Measurements from ENCODE around the gene PDE6C. TPM values are rescaled to one million over a fixed set of nuclear protein-coding genes. Genes with fewer than 3 reads are reported as not detected.

PDE6C gene
- total and polyA plus RNA-seq, 2 of the 4 experiments (the other 2 are of a cell fraction): not detected

- Histone ChIP-seq H3K14ac (replicated peaks; ENCODE audit: low read depth, low read length) (no peak overlapping the region), H3K4me1 (ENCODE audit: control insufficient read depth, insufficient read depth, low read length) (no peaks in the 10 kb centered on the region), H3K23ac (ENCODE audit: low read depth, low read length) (no peak overlapping the region), H2BK5ac (ENCODE audit: low read depth, low read length, poor library complexity, severe bottlenecking) (no peak overlapping the region), H4K5ac (ENCODE audit: low read depth, low read length) (no peak overlapping the region), H3K4ac (ENCODE audit: low read depth, low read length) (no peak overlapping the region), H3K9ac (ENCODE audit: low read depth, low read length) (no peak overlapping the region), H3K56ac (ENCODE audit: extremely low read depth, insufficient read depth, low read length) (no peak overlapping the region), H3K36me3 (ENCODE audit: control insufficient read depth, insufficient read depth, low read length) (peaks cover 14% of the 10 kb centered on the region), H2AFZ (replicated peaks; ENCODE audit: low read length, poor library complexity) (no peak overlapping the region), H2BK15ac (ENCODE audit: low read depth, low read length) (no peak overlapping the region), H4K91ac (ENCODE audit: insufficient read depth, low read depth, low read length) (no peak overlapping the region), H3K79me1 (ENCODE audit: low read depth in 1 of 2, low read length in 2 of 2) (no peaks in the 10 kb centered on the region), H2BK20ac (ENCODE audit: low read depth, low read length) (no peak overlapping the region), H2AK5ac (ENCODE audit: low read depth, low read length) (no peak overlapping the region), H4K8ac (ENCODE audit: low read depth in 2 of 2, low read length in 2 of 2) (no peak overlapping the region), H3K18ac (ENCODE audit: low read depth, low read length) (no peak overlapping the region), H3K9me3 (ENCODE audit: control insufficient read depth, insufficient read depth, low read length) (no peaks in the 10 kb centered on the region), H3K4me3 (ENCODE audit: insufficient read depth, low read depth, low read length) (no peak overlapping the region), H3K9me1 (ENCODE audit: insufficient read depth, low read length) (no peaks in the 10 kb centered on the region), H2BK120ac (ENCODE audit: low read depth, low read length) (no peak overlapping the region), H2AK9ac (replicated peaks; ENCODE audit: low read depth, low read length, poor library complexity) (no peak overlapping the region), H4K20me1 (ENCODE audit: insufficient read depth, low read length) (no peaks in the 10 kb centered on the region), H3K27ac (ENCODE audit: insufficient read depth, low read length) (no peak overlapping the region), H3K27me3 (ENCODE audit: control insufficient read depth, insufficient read depth, low read length) (no peaks in the 10 kb centered on the region), H3K4me2 (ENCODE audit: low read depth, low read length) (no peak overlapping the region)
- ChIA-PET POLR2A (ENCODE audit: unreplicated experiment) (no interaction called here), CTCF (interaction anchor here (0.6 to 1.5 kb wide), 3 partner anchors 10 to 190 kb away, joined by 3 read pairs; no protein-coding TSS in a partner anchor)
- DNase-seq (no peak), ATAC-seq (ENCODE audit: low read depth) (no peak)
- intact Hi-C loops (cut with micrococcal nuclease) (no loop called here), dilution Hi-C loops (cut with HindIII; ENCODE audit: low sequenced_read_pairs, unreplicated experiment) (no loop called here), in situ Hi-C loops (cut with MboI; ENCODE audit: low sequenced_read_pairs) (loop anchor here (10.0 to 25.0 kb wide), 2 partner anchors 124 to 317 kb away; no protein-coding TSS in a partner anchor)
- no peak for TF ChIP-seq CEBPB (IDR thresholded peaks at IDR 0.05; ENCODE audit: low read depth, low read length)
- no peak for TF ChIP-seq USF2 (IDR thresholded peaks at IDR 0.05; ENCODE audit: low read depth, low read length)
- no peak for TF ChIP-seq RCOR1 (IDR thresholded peaks at IDR 0.05; ENCODE audit: insufficient replicate concordance, low read length)
- no peak for TF ChIP-seq POLR2A (IDR thresholded peaks at IDR 0.05; ENCODE audit: low read depth, low read length)
- TF ChIP-seq, protein P1, sequence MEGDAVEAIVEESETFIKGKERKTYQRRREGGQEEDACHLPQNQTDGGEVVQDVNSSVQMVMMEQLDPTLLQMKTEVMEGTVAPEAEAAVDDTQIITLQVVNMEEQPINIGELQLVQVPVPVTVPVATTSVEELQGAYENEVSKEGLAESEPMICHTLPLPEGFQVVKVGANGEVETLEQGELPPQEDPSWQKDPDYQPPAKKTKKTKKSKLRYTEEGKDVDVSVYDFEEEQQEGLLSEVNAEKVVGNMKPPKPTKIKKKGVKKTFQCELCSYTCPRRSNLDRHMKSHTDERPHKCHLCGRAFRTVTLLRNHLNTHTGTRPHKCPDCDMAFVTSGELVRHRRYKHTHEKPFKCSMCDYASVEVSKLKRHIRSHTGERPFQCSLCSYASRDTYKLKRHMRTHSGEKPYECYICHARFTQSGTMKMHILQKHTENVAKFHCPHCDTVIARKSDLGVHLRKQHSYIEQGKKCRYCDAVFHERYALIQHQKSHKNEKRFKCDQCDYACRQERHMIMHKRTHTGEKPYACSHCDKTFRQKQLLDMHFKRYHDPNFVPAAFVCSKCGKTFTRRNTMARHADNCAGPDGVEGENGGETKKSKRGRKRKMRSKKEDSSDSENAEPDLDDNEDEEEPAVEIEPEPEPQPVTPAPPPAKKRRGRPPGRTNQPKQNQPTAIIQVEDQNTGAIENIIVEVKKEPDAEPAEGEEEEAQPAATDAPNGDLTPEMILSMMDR (conservative IDR thresholded peaks at IDR 0.05; ENCODE audit: low read depth, low read length): no peak
- TF ChIP-seq BHLHE40 (IDR thresholded peaks at IDR 0.05; ENCODE audit: low read depth, low read length): no peak
- TF ChIP-seq MAZ (IDR thresholded peaks at IDR 0.05; ENCODE audit: borderline replicate concordance, low read depth, low read length): no peak
- BruUV-seq (replicated peaks): no TSS peak
- 100% methylated on average over 2 of the region's 3 CpGs; no CpG with 5 or more reads in 1 of the 2 experiments for WGBS, 2 experiments (ENCODE audit: extremely low coverage in 2 of 2, insufficient read length in 1 of 2)
Measured at GRCh38 chr10:93678805-93679587, 66.7 kb downstream of the PDE6C start.
